Ishikawa (cell line): ENCODE measurements around the gene N4BP3.
A peak's percentile ranks its signal among the peaks of the same experiment; 100 is the strongest.

ENCODE experiments used
- CEBPB ChIP-seq: IDR thresholded peaks from 2 replicates; pipeline ENCODE4 v1.6.1; 2012
- CREB1 ChIP-seq: IDR thresholded peaks from 2 replicates; pipeline ENCODE4 v1.6.1; 2012; ENCODE audit warnings: low read depth
- EGR1 ChIP-seq: IDR thresholded peaks from 2 replicates; pipeline ENCODE4 v1.6.1; 2012
- EP300 ChIP-seq: IDR thresholded peaks from 2 replicates; pipeline ENCODE4 v1.6.1; 2012; ENCODE audit warnings: borderline replicate concordance
- FOXM1 ChIP-seq: IDR thresholded peaks from 2 replicates; pipeline ENCODE4 v1.6.1; 2012; ENCODE audit warnings: low read depth, borderline replicate concordance
- MAX ChIP-seq: IDR thresholded peaks from 2 replicates; pipeline ENCODE4 v1.6.1; 2012
- NFIC ChIP-seq: IDR thresholded peaks from 2 replicates; pipeline ENCODE4 v1.6.1; 2012
- RAD21 ChIP-seq: IDR thresholded peaks from 2 replicates; pipeline ENCODE4 v1.6.1; 2012; ENCODE audit warnings: low read depth
- REST ChIP-seq: IDR thresholded peaks from 2 replicates; pipeline ENCODE4 v1.6.1; 2012; ENCODE audit warnings: low read depth, mild to moderate bottlenecking
- TAF1 ChIP-seq: IDR thresholded peaks from 2 replicates; pipeline ENCODE4 v1.6.1; 2012; ENCODE audit warnings: low read depth, mild to moderate bottlenecking
- TCF12 ChIP-seq: IDR thresholded peaks from 2 replicates; pipeline ENCODE4 v1.6.1; 2012; ENCODE audit warnings: low read depth
- TEAD4 ChIP-seq: IDR thresholded peaks from 2 replicates; pipeline ENCODE4 v1.6.1; 2012
- USF1 ChIP-seq: IDR thresholded peaks from 2 replicates; pipeline ENCODE4 v1.6.1; 2012
- YY1 ChIP-seq: IDR thresholded peaks from 2 replicates; pipeline ENCODE4 v1.6.1; 2012; ENCODE audit warnings: low read depth
- ZBTB7A ChIP-seq: IDR thresholded peaks from 2 replicates; pipeline ENCODE4 v1.6.1; 2012; ENCODE audit warnings: low read depth

The N4BP3 gene

GRCh38 chr5:178090856-178091255, 22.5 kb upstream of the N4BP3 start:
- TF ChIP-seq FOXM1 (no peak), NFIC (no peak), TEAD4 (no peak), ZBTB7A (no peak), USF1 (no peak), RAD21 (no peak), YY1 (no peak), MAX (no peak), TCF12 (no peak), CREB1 (no peak), EGR1 (no peak), EP300 (no peak), REST (no peak), TAF1 (no peak)

GRCh38 chr5:178093134-178093533, 20.2 kb upstream of the N4BP3 start:
- TF ChIP-seq CEBPB = no peak
- TF ChIP-seq MAX = no peak
- TF ChIP-seq EGR1 = no peak
- TF ChIP-seq USF1 = no peak
- TF ChIP-seq TAF1 = no peak
- no peak for TF ChIP-seq NFIC
- no peak for TF ChIP-seq TEAD4
- TF ChIP-seq TCF12 = no peak
- TF ChIP-seq EP300 = no peak
- TF ChIP-seq ZBTB7A = no peak

GRCh38 chr5:178094345-178094744, 19.0 kb upstream of the N4BP3 start:
- TF ChIP-seq FOXM1 (no peak), CREB1 (no peak), TCF12 (no peak), EGR1 (no peak), YY1 (no peak), RAD21 (no peak)

- no peak for TF ChIP-seq TEAD4
Measured at GRCh38 chr5:178098685-178099084, 14.6 kb upstream of the N4BP3 start.

GRCh38 chr5:178103612-178104011, 9.7 kb upstream of the N4BP3 start:
- TF ChIP-seq USF1 (no peak), CEBPB (no peak), RAD21 (no peak), EP300 (no peak), ZBTB7A (no peak), NFIC (no peak)

GRCh38 chr5:178104492-178104891, 8.8 kb upstream of the N4BP3 start:
- TF ChIP-seq EGR1 (no peak), YY1 (no peak), EP300 (no peak), TEAD4 (no peak), CEBPB (no peak), TCF12 (no peak), TAF1 (no peak), REST (no peak), USF1 (peak; percentile 76), NFIC (peak; percentile 26; the same call in 1 of the 2 replicates), RAD21 (no peak), FOXM1 (no peak), MAX (no peak), ZBTB7A (no peak), CREB1 (no peak)
